Suprapubic skin (tissue), 4 donors: Measurements from ENCODE around the gene VPS13C.

ENCODE experiments used
- EP300 ChIP-seq: sonication (generic); formaldehyde crosslinking; IDR thresholded peaks from one replicate; pipeline ENCODE4 v1.6.1; 2017; ENCODE audit warnings: antibody characterized with exemption
- POLR2A ChIP-seq, 2 donors: fragments of 450-650 bp; IDR thresholded peaks; one replicate each; pipeline ENCODE4 v1.6.1; 2017; ENCODE audit warnings: antibody characterized with exemption in 2 of 2, mild to moderate bottlenecking in 2 of 2, moderate library complexity in 2 of 2
- POLR2AphosphoS5 ChIP-seq, 3 donors: sonication (generic); formaldehyde crosslinking; IDR thresholded peaks; one replicate each; pipeline ENCODE4 v1.6.1; 2017; ENCODE audit warnings: antibody characterized with exemption in 3 of 3
- TF ChIP-seq, protein P1 (sequence below), 2 donors: fragments of 200-600 bp in 1 of 2; fragments of 450-650 bp in 1 of 2; sonication (generic) in 1 of 2; IDR thresholded peaks; one replicate each; pipeline ENCODE4 v1.5.1; 2016 to 2019; ENCODE audit warnings: antibody characterized with exemption in 2 of 2, mild to moderate bottlenecking in 1 of 2, moderate library complexity in 1 of 2

DNA sequence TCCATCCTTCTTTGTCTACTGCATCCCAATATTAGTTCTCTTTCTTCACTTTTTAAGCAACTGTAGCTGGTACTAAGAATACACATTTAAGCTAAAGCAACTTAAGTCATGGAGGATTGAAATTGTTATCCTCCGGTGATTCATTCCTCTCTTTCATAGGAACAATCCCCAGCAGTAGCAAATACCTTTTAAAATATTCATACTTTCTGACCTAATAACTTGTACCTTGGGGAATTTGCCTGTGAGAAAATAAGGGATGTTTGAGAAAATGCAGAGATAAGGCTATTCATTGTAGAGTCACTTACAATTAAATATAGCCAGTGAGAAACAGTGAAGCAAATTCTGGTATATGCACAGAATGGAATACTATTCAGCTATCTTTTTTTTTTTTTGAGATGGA is 66.0 kb downstream of the VPS13C start:
- TF ChIP-seq POLR2A (IDR thresholded peaks at IDR 0.05) (no peak), POLR2AphosphoS5 (IDR thresholded peaks at IDR 0.05) (no peak), EP300 (no peak)
- TF ChIP-seq, protein P1, sequence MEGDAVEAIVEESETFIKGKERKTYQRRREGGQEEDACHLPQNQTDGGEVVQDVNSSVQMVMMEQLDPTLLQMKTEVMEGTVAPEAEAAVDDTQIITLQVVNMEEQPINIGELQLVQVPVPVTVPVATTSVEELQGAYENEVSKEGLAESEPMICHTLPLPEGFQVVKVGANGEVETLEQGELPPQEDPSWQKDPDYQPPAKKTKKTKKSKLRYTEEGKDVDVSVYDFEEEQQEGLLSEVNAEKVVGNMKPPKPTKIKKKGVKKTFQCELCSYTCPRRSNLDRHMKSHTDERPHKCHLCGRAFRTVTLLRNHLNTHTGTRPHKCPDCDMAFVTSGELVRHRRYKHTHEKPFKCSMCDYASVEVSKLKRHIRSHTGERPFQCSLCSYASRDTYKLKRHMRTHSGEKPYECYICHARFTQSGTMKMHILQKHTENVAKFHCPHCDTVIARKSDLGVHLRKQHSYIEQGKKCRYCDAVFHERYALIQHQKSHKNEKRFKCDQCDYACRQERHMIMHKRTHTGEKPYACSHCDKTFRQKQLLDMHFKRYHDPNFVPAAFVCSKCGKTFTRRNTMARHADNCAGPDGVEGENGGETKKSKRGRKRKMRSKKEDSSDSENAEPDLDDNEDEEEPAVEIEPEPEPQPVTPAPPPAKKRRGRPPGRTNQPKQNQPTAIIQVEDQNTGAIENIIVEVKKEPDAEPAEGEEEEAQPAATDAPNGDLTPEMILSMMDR (IDR thresholded peaks at IDR 0.05) = no peak
